A549 (cell line): ENCODE measurements around the gene IMPG2. TPM values are rescaled to one million over a fixed set of nuclear protein-coding genes. Genes with fewer than 3 reads are reported as not detected.

ENCODE experiments used
- ATAC-seq, 2 experiments: fragments of 200-7000 bp in 1 of 2; fragments of >200 bp in 1 of 2; cut with Nextera tagmentation in 1 of 2; cut with Tn5 transposase in 1 of 2; 3 replicates each; pipeline versions ENCODE4 v1.8.0 to v1.9.1; 2018 to 2020; ENCODE audit warnings: mild to moderate bottlenecking in 1 of 2, moderate library complexity in 1 of 2
- CTCF ChIA-PET: fragments of 300-600 bp; sonication (Branson Sonifier 250); formaldehyde crosslinking; extraction: SDS; loops from one replicate; lab custom pipeline; 2021; ENCODE audit warnings: antibody characterized with exemption, inconsistent platforms; lab: Yijun Ruan, JAX
- POLR2A ChIA-PET: fragments of 350-600 bp; formaldehyde crosslinking; extraction: SDS; loops from one replicate; lab custom pipeline; 2021; ENCODE audit warnings: antibody characterized with exemption, inconsistent platforms; lab: Yijun Ruan, JAX
- DNase-seq, 2 experiments: peaks; one replicate each; pipeline versions ENCODE4 v3.0.0 to v3.0.0-alpha.2; 2011 to 2016; ENCODE audit warnings: low read depth in 1 of 2, low spot score in 1 of 2
- FAIRE-seq: peaks from 2 replicates; lab custom pipeline; 2011; peaks lifted over from hg19 to GRCh38; lab: Jason Lieb, UNC
- H3K27ac ChIP-seq, 2 experiments: fragments of >200 bp; sonication (Bioruptor Twin); formaldehyde crosslinking; 3 replicates each; pipeline ENCODE4 v1.5.1; 2016 to 2017
- H3K4me1 ChIP-seq: fragments of >200 bp; sonication (Bioruptor Twin); formaldehyde crosslinking; 3 replicates; pipeline ENCODE4 v1.6.1; 2016
- H3K4me2 ChIP-seq: fragments of >200 bp; sonication (Bioruptor Twin); formaldehyde crosslinking; 3 replicates; pipeline ENCODE4 v1.6.1; 2016
- H3K4me3 ChIP-seq: fragments of >200 bp; sonication (Bioruptor Twin); formaldehyde crosslinking; 3 replicates; pipeline ENCODE4 v1.5.1; 2016
- H3K9me3 ChIP-seq: fragments of >200 bp; sonication (Bioruptor Twin); formaldehyde crosslinking; 3 replicates; pipeline ENCODE4 v1.6.1; 2016
- CEBPB ChIP-seq, 2 experiments: fragments of >200 bp in 1 of 2; sonication (Bioruptor Twin) in 1 of 2; formaldehyde crosslinking in 1 of 2; IDR thresholded peaks; 2 replicates each; pipeline ENCODE4 v1.6.1; 2012 to 2016
- CHD2 ChIP-seq: fragments of 150-350 bp; IDR thresholded peaks from 2 replicates; pipeline ENCODE4 v1.6.1; 2014; ENCODE audit warnings: low read length; ENCODE audit not compliant: partially characterized antibody
- EHF ChIP-seq: fragments of 250-450 bp; sonication (Bioruptor Pico); IDR thresholded peaks from 2 replicates; pipeline ENCODE4 v1.5.0; 2020; ENCODE audit warnings: mild to moderate bottlenecking
- FOSL2 ChIP-seq, 2 experiments: fragments of 450-650 bp in 1 of 2; fragments of >200 bp in 1 of 2; sonication (Bioruptor Twin) in 1 of 2; formaldehyde crosslinking; IDR thresholded peaks; 2 replicates each; pipeline versions ENCODE4 v1.5.0 to v1.6.1; 2016 to 2020; ENCODE audit warnings: mild to moderate bottlenecking in 1 of 2, moderate library complexity in 1 of 2
- FOXS1 ChIP-seq: fragments of 250-450 bp; sonication (Bioruptor Pico); IDR thresholded peaks from 2 replicates; pipeline ENCODE4 v1.5.0; 2020; ENCODE audit warnings: mild to moderate bottlenecking, moderate library complexity
- HDAC2 ChIP-seq: fragments of 200-600 bp; sonication (generic); IDR thresholded peaks from 2 replicates; pipeline ENCODE4 v1.6.1; 2016
- HES2 ChIP-seq: fragments of >200 bp; sonication (Bioruptor Twin); formaldehyde crosslinking; IDR thresholded peaks from 2 replicates; pipeline ENCODE4 v1.6.1; 2016
- HEYL ChIP-seq: fragments of 250-450 bp; sonication (Bioruptor Pico); IDR thresholded peaks from 2 replicates; pipeline ENCODE4 v1.8.0; 2021; ENCODE audit warnings: mild to moderate bottlenecking, moderate library complexity
- HOXB5 ChIP-seq: fragments of 250-450 bp; sonication (Bioruptor Pico); IDR thresholded peaks from 2 replicates; pipeline ENCODE4 v1.5.0; 2020; ENCODE audit warnings: mild to moderate bottlenecking, moderate library complexity
- JUNB ChIP-seq: fragments of >200 bp; sonication (Bioruptor Twin); formaldehyde crosslinking; IDR thresholded peaks from 2 replicates; pipeline ENCODE4 v1.6.1; 2016
- KDM5A ChIP-seq: fragments of 200-600 bp; sonication (generic); IDR thresholded peaks from 2 replicates; pipeline ENCODE4 v1.6.1; 2016; ENCODE audit warnings: antibody characterized with exemption, mild to moderate bottlenecking
- MAFK ChIP-seq: fragments of 450-650 bp; IDR thresholded peaks from 2 replicates; pipeline ENCODE4 v1.6.1; 2014; ENCODE audit not compliant: partially characterized antibody
- NR3C1 ChIP-seq: fragments of >200 bp; sonication (Bioruptor Twin); formaldehyde crosslinking; IDR thresholded peaks from 3 replicates; pipeline ENCODE4 v1.6.1; 2017
- POLR2A ChIP-seq: IDR thresholded peaks from 2 replicates; pipeline ENCODE4 v1.6.1; 2012; ENCODE audit warnings: mild to moderate bottlenecking, low read length
- WGBS: methylation state at CpG from one replicate; pipeline ENCODE4 v1.1.6; 2017; ENCODE audit errors: missing lambda C conversion rate; 5-methylcytosine and 5-hydroxymethylcytosine counted together
- polyA plus RNA-seq, 4 experiments: library from polyadenylated mRNA; depleted of rRNA in 3 of 4; stranded (reverse); fragments of >200 nt; fragmentation: RNase III in 1 of 4; extraction: RNeasy Plus Mini Kit Qiagen cat#74134 plus additional on column Dnase treatment in 1 of 4; gene quantifications; 2 replicates in 3 of 4; 3 replicates in 1 of 4; pipeline ENCODE4 v1.2.3, GENCODE V29; 2011 to 2017
- TF ChIP-seq, protein P1 (sequence below): fragments of >200 bp; sonication (Bioruptor Twin); formaldehyde crosslinking; IDR thresholded peaks from 3 replicates; pipeline ENCODE4 v1.5.1; 2016
- TF ChIP-seq, protein P2 (sequence below): IDR thresholded peaks from 2 replicates; pipeline ENCODE4 v1.6.1; 2012

The IMPG2 gene
- polyA plus RNA-seq, 2 of the 4 experiments (the other 2 are of a cell fraction): 0.03 to 0.05 TPM

GRCh38 chr3:101303089-101303731 is 17.2 kb downstream of the IMPG2 start:
- 53% methylated on average over 5 of the region's 5 CpGs for WGBS
- DNase-seq (peak in 1 of 2 experiments; percentile 3), ATAC-seq (no peak), FAIRE-seq (peak; percentile 76)
- Histone ChIP-seq H3K4me3 (no peak overlapping the region), H3K4me2 (peak overlapping the region; percentile 16; the same call in 1 of the 3 replicates), H3K9me3 (peaks cover 4% of the 10 kb centered on the region; the same call in 2 of the 3 replicates), H3K4me1 (no peaks in the 10 kb centered on the region), H3K27ac (no peak overlapping the region)
- no peak for TF ChIP-seq HES2
- TF ChIP-seq FOSL2 (IDR thresholded peaks at IDR 0.05): no peak
- TF ChIP-seq FOSL2 (CRISPR knock-in tag; IDR thresholded peaks at IDR 0.05): peak; percentile 72
- TF ChIP-seq JUNB: 0 out of 2 replicates have a peak, but pooled peaks have one; percentile 24
- ChIA-PET POLR2A (no interaction called here), CTCF (no interaction called here)

DNA sequence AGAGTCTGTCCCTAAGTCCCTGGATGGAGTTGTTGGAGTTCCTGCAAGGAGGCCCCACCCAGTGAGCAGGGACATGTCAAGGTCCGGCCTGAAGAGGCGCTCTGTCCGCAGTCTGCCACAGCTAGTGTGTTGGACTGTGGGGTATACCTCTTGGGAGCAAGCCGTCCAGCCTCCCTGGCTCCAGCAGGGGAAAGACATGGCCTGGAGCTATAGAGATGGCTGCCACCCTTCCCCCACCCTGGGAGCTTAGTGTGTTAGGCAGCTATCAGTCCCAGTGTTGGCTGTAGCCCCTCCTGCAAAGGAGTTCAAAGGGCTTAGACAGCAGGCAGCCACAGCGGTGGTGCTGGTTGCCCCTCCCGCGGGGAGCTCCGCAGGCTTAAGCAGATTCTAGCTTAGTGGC is 20.3 kb downstream of the IMPG2 start:
- no peak overlapping the region for H3K27ac ChIP-seq
- DNase-seq (no peak), FAIRE-seq (no peak), ATAC-seq (no peak)
- no peak overlapping the region for H3K4me2 ChIP-seq
- TF ChIP-seq NR3C1 (no peak), EHF (CRISPR knock-in tag) (no peak), FOXS1 (CRISPR knock-in tag) (no peak), MAFK (no peak), POLR2A (no peak), CHD2 (no peak), KDM5A (no peak), CEBPB (IDR thresholded peaks at IDR 0.05) (no peak), HDAC2 (no peak)
- TF ChIP-seq, protein P1, sequence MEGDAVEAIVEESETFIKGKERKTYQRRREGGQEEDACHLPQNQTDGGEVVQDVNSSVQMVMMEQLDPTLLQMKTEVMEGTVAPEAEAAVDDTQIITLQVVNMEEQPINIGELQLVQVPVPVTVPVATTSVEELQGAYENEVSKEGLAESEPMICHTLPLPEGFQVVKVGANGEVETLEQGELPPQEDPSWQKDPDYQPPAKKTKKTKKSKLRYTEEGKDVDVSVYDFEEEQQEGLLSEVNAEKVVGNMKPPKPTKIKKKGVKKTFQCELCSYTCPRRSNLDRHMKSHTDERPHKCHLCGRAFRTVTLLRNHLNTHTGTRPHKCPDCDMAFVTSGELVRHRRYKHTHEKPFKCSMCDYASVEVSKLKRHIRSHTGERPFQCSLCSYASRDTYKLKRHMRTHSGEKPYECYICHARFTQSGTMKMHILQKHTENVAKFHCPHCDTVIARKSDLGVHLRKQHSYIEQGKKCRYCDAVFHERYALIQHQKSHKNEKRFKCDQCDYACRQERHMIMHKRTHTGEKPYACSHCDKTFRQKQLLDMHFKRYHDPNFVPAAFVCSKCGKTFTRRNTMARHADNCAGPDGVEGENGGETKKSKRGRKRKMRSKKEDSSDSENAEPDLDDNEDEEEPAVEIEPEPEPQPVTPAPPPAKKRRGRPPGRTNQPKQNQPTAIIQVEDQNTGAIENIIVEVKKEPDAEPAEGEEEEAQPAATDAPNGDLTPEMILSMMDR: no peak
- CTCF ChIA-PET: interaction anchor here (0.6 kb wide), 1 partner anchor 809 kb away, joined by 3 read pairs; no protein-coding TSS in a partner anchor
- H3K4me1 ChIP-seq: no peaks in the 10 kb centered on the region
- H3K9me3 ChIP-seq: no peaks in the 10 kb centered on the region
- H3K4me3 ChIP-seq: no peak overlapping the region
- POLR2A ChIA-PET: no interaction called here
- 86% methylated on average over 8 of the region's 8 CpGs for WGBS

- H3K4me1 ChIP-seq: no peaks in the 10 kb centered on the region
- no peak for TF ChIP-seq HOXB5 (CRISPR knock-in tag)
- H3K27ac ChIP-seq: no peak overlapping the region
- no peaks in the 10 kb centered on the region for H3K9me3 ChIP-seq
- POLR2A ChIA-PET: no interaction called here
- DNase-seq (no peak), FAIRE-seq (no peak), ATAC-seq (no peak)
- CTCF ChIA-PET: no interaction called here
- no peak overlapping the region for H3K4me2 ChIP-seq
- H3K4me3 ChIP-seq: no peak overlapping the region
Observed at GRCh38 chr3:101292027-101292426, 28.3 kb downstream of the IMPG2 start.

- Histone ChIP-seq H3K4me2 (no peak overlapping the region), H3K27ac (no peak overlapping the region), H3K9me3 (no peaks in the 10 kb centered on the region), H3K4me3 (no peak overlapping the region), H3K4me1 (no peaks in the 10 kb centered on the region)
- ATAC-seq (no peak), FAIRE-seq (no peak), DNase-seq (no peak)
- 0% methylated on average over 2 of the region's 2 CpGs for whole genome bisulfite sequencing
- ChIA-PET CTCF (interaction anchor here (0.7 to 1.3 kb wide), 2 partner anchors 16 to 697 kb away, joined by 3 read pairs; no protein-coding TSS in a partner anchor), POLR2A (no interaction called here)
- no peak for TF ChIP-seq CEBPB (IDR thresholded peaks at IDR 0.05)
- TF ChIP-seq HEYL: no peak
- TF ChIP-seq, protein P2, sequence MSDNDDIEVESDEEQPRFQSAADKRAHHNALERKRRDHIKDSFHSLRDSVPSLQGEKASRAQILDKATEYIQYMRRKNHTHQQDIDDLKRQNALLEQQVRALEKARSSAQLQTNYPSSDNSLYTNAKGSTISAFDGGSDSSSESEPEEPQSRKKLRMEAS: no peak
- no peak for TF ChIP-seq HES2
- no peak for TF ChIP-seq KDM5A
Observed at GRCh38 chr3:101288294-101288693, 32.1 kb downstream of the IMPG2 start.
